Ishikawa (cell line): Measurements from ENCODE around the gene MVB12A.

Experiments used
- CEBPB ChIP-seq: IDR thresholded peaks from 2 replicates; pipeline ENCODE4 v1.6.1; 2012
- CREB1 ChIP-seq: IDR thresholded peaks from 2 replicates; pipeline ENCODE4 v1.6.1; 2012; ENCODE audit warnings: low read depth
- EGR1 ChIP-seq: IDR thresholded peaks from 2 replicates; pipeline ENCODE4 v1.6.1; 2012
- EP300 ChIP-seq: IDR thresholded peaks from 2 replicates; pipeline ENCODE4 v1.6.1; 2012; ENCODE audit warnings: borderline replicate concordance
- FOXM1 ChIP-seq: IDR thresholded peaks from 2 replicates; pipeline ENCODE4 v1.6.1; 2012; ENCODE audit warnings: low read depth, borderline replicate concordance
- MAX ChIP-seq: IDR thresholded peaks from 2 replicates; pipeline ENCODE4 v1.6.1; 2012
- NFIC ChIP-seq: IDR thresholded peaks from 2 replicates; pipeline ENCODE4 v1.6.1; 2012
- RAD21 ChIP-seq: IDR thresholded peaks from 2 replicates; pipeline ENCODE4 v1.6.1; 2012; ENCODE audit warnings: low read depth
- REST ChIP-seq: IDR thresholded peaks from 2 replicates; pipeline ENCODE4 v1.6.1; 2012; ENCODE audit warnings: low read depth, mild to moderate bottlenecking
- TAF1 ChIP-seq: IDR thresholded peaks from 2 replicates; pipeline ENCODE4 v1.6.1; 2012; ENCODE audit warnings: low read depth, mild to moderate bottlenecking
- TCF12 ChIP-seq: IDR thresholded peaks from 2 replicates; pipeline ENCODE4 v1.6.1; 2012; ENCODE audit warnings: low read depth
- TEAD4 ChIP-seq: IDR thresholded peaks from 2 replicates; pipeline ENCODE4 v1.6.1; 2012
- USF1 ChIP-seq: IDR thresholded peaks from 2 replicates; pipeline ENCODE4 v1.6.1; 2012
- YY1 ChIP-seq: IDR thresholded peaks from 2 replicates; pipeline ENCODE4 v1.6.1; 2012; ENCODE audit warnings: low read depth
- ZBTB7A ChIP-seq: IDR thresholded peaks from 2 replicates; pipeline ENCODE4 v1.6.1; 2012; ENCODE audit warnings: low read depth

Gene MVB12A

GRCh38 chr19:17391371-17392151 lies 28.3 kb upstream of the MVB12A start:
- TF ChIP-seq MAX: peak; percentile 52; the same call in 1 of the 2 replicates
- no peak for TF ChIP-seq TEAD4
- no peak for TF ChIP-seq EP300

- TF ChIP-seq TCF12: no peak
- no peak for TF ChIP-seq EGR1
- TF ChIP-seq MAX: no peak
- no peak for TF ChIP-seq TEAD4
- no peak for TF ChIP-seq REST
- TF ChIP-seq USF1: no peak
- no peak for TF ChIP-seq ZBTB7A
- TF ChIP-seq FOXM1: no peak
- no peak for TF ChIP-seq EP300
- TF ChIP-seq CREB1: no peak
- TF ChIP-seq NFIC: no peak; the same call in 1 of the 2 replicates
- no peak for TF ChIP-seq YY1
- no peak for TF ChIP-seq RAD21
- TF ChIP-seq CEBPB: no peak
- TF ChIP-seq TAF1: no peak
These were observed 26.8 kb upstream of the MVB12A start for GRCh38 chr19:17393002-17393401.

GRCh38 chr19:17393914-17394313 lies 25.9 kb upstream of the MVB12A start, which contains the start of gene CCDC194:
Gene CCDC194 (minus strand): TSS chr19:17394196. CDS start chr19:17394158, 38 bp downstream.
- TF ChIP-seq MAX (no peak), TAF1 (no peak), NFIC (no peak), REST (no peak), RAD21 (no peak)

DNA sequence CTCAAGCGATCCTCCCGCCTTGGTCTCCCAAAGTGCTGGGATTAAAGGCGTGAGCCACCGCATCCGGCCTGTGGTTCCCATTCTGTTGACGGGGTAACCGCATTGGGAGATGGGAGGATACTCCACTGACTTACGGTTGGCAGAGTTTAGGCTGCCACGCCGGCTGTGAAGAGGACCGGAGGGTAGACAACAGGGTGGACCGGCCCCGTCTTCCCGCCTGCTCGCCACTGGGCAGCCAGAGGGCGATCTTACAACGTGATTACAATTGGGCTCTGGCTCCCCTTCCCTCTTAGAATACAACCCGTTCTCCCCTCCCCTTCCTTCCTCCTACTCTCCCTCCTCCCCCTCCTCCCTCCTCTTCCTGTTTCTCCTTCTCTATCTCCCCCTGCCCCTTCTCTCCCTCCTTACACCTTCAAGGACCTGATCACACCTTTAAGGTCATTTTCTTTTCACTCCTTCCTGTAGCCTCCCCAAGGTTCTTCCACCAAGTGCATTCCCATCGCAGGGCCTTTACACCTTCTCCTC lies 24.9 kb upstream of the MVB12A start:
- peak; percentile 76 for TF ChIP-seq RAD21
- TF ChIP-seq EGR1: no peak

DNA sequence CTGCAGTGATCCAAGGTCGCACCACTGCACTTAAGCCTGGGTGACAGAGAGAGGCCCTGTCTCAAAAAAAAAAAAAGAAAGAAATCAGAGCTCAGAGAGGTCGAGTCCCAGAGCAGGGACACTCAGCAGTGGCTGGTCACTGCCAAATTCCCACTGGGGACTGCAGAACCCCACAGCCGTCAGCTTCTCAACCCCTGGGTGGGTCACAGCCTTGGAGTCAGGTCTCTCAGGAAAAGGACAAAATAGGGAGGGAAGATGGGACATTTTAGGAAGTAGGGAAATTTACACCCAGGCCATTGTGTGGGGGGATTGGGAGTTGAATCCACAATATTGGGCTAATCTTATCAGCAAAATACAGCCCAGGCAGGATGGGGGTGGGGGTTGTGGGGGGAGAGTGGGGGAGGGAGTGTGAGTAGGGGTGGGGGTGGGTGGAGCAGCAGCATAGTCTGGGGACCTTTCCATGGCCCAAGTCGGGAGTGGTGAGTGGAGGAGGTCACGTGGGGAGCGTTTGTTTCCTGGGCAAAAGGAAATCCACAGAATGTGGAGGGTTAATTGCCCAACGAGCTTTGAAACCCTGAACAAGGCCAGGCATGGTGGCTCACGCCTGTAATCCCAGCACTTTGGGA lies 20.8 kb upstream of the MVB12A start:
- TF ChIP-seq REST: no peak
- TF ChIP-seq MAX: no peak
- TF ChIP-seq EGR1: no peak
- no peak for TF ChIP-seq CEBPB
- no peak for TF ChIP-seq TAF1
- no peak for TF ChIP-seq TEAD4
- TF ChIP-seq YY1: no peak
- TF ChIP-seq USF1: no peak
